Measurements from ENCODE around the gene TOM1L1. TPM values are rescaled to one million over a fixed set of nuclear protein-coding genes. Genes with fewer than 3 reads are reported as not detected.
A peak's percentile ranks its signal among the peaks of the same experiment; 100 is the strongest.

The TOM1L1 gene
- total RNA-seq, 2 donors from 2014 or later = 52.8 to 81.3 TPM

DNA sequence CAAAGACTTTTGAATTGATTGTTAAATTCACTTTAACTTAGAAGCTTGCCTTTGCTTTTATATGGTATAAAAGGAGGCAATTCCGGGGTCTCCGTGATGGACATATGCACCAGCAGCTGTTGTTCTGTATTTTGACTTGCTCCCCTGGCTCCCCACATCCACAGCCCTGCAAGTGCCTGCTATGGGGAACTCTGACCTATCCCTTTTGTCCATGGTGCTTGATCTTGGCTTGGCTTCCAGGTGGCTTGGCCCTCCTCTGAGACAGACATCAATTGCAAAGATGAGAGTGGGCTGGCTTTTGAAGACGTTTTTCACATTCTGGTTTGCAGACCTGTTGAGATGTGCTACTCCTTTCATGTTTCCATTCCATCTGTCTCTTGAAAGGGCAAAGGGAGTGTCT is 26.9 kb downstream of the TOM1L1 start:
- WGBS = 89% methylated on average over 3 of the region's 3 CpGs
- intact Hi-C loops (cut with DNase I) = no loop called here
- H3K36me3 ChIP-seq = no peaks in the 10 kb centered on the region
- no peaks in the 10 kb centered on the region for H3K4me1 ChIP-seq (replicated peaks)
- H3K27me3 ChIP-seq (replicated peaks; ENCODE audit: insufficient read depth) = no peaks in the 10 kb centered on the region
- DNase-seq (ENCODE audit: low spot score) = no peak
- no peak for TF ChIP-seq POLR2A (IDR thresholded peaks at IDR 0.05)
- TF ChIP-seq, protein P1, sequence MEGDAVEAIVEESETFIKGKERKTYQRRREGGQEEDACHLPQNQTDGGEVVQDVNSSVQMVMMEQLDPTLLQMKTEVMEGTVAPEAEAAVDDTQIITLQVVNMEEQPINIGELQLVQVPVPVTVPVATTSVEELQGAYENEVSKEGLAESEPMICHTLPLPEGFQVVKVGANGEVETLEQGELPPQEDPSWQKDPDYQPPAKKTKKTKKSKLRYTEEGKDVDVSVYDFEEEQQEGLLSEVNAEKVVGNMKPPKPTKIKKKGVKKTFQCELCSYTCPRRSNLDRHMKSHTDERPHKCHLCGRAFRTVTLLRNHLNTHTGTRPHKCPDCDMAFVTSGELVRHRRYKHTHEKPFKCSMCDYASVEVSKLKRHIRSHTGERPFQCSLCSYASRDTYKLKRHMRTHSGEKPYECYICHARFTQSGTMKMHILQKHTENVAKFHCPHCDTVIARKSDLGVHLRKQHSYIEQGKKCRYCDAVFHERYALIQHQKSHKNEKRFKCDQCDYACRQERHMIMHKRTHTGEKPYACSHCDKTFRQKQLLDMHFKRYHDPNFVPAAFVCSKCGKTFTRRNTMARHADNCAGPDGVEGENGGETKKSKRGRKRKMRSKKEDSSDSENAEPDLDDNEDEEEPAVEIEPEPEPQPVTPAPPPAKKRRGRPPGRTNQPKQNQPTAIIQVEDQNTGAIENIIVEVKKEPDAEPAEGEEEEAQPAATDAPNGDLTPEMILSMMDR (IDR thresholded peaks at IDR 0.05) = no peak
- no peak for TF ChIP-seq POLR2AphosphoS5 (IDR thresholded peaks at IDR 0.05)
- H3K27ac ChIP-seq = no peak overlapping the region
- H3K9me3 ChIP-seq = no peaks in the 10 kb centered on the region
- H3K4me3 ChIP-seq = no peak overlapping the region

DNA sequence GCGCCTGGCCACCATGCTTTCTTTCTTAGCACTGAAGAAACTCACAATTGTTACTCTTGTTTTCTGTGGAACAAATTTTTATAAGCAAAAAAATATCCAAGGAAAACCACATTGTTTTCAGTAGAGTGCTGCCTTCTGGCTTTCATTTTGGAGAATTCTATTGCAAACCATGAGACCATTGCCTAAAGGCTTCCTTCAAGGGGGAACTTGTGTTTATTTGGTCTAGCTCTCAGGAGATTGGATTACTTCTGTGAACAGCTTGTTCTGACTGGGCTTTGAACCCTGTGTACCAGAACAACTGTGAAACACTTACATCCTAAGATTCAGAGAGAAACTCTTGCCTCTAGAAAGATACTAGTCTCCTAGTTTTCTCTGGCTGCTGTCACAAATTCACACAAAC is 32.1 kb downstream of the TOM1L1 start:
- WGBS = 100% methylated on average over 1 of the region's 1 CpG
- no peak overlapping the region for H3K27ac ChIP-seq
- intact Hi-C loops (cut with DNase I) = no loop called here
- no peak for DNase-seq (ENCODE audit: low spot score)
- H3K36me3 ChIP-seq = no peaks in the 10 kb centered on the region
- H3K27me3 ChIP-seq (replicated peaks; ENCODE audit: insufficient read depth) = no peaks in the 10 kb centered on the region
- H3K4me3 ChIP-seq = no peak overlapping the region
- no peaks in the 10 kb centered on the region for H3K9me3 ChIP-seq
- H3K4me1 ChIP-seq (replicated peaks) = no peaks in the 10 kb centered on the region
- TF ChIP-seq POLR2AphosphoS5 (IDR thresholded peaks at IDR 0.05) = peak; percentile 9
- TF ChIP-seq, protein P1 (IDR thresholded peaks at IDR 0.05) = no peak

GRCh38 chr17:54933921-54934320 is 33.3 kb downstream of the TOM1L1 start:
- no peaks in the 10 kb centered on the region for H3K4me1 ChIP-seq (replicated peaks)
- no peak overlapping the region for H3K27ac ChIP-seq
- no peak overlapping the region for H3K4me3 ChIP-seq
- 94% methylated on average over 3 of the region's 3 CpGs for WGBS
- no peaks in the 10 kb centered on the region for H3K9me3 ChIP-seq
- H3K27me3 ChIP-seq (replicated peaks; ENCODE audit: insufficient read depth) = no peaks in the 10 kb centered on the region
- no peaks in the 10 kb centered on the region for H3K36me3 ChIP-seq
- no peak for TF ChIP-seq POLR2AphosphoS5 (IDR thresholded peaks at IDR 0.05)
- no peak for TF ChIP-seq POLR2A (IDR thresholded peaks at IDR 0.05)
- TF ChIP-seq, protein P1 (IDR thresholded peaks at IDR 0.05) = no peak
- DNase-seq (ENCODE audit: low spot score) = no peak
- intact Hi-C loops (cut with DNase I) = no loop called here

- intact Hi-C loops (cut with DNase I) = no loop called here
- 90% methylated on average over 5 of the region's 5 CpGs for WGBS
- H3K36me3 ChIP-seq = no peaks in the 10 kb centered on the region
- H3K4me3 ChIP-seq = no peak overlapping the region
- no peaks in the 10 kb centered on the region for H3K4me1 ChIP-seq (replicated peaks)
- TF ChIP-seq POLR2A (IDR thresholded peaks at IDR 0.05) = no peak
- TF ChIP-seq POLR2AphosphoS5 (IDR thresholded peaks at IDR 0.05) = no peak
- TF ChIP-seq, protein P1 (IDR thresholded peaks at IDR 0.05) = no peak
- no peak overlapping the region for H3K27ac ChIP-seq
- H3K27me3 ChIP-seq (replicated peaks; ENCODE audit: insufficient read depth) = no peaks in the 10 kb centered on the region
- DNase-seq (ENCODE audit: low spot score) = no peak
- H3K9me3 ChIP-seq = no peaks in the 10 kb centered on the region
Observed at GRCh38 chr17:54935471-54935870, 34.8 kb downstream of the TOM1L1 start.

- Histone ChIP-seq H3K36me3 (no peaks in the 10 kb centered on the region), H3K27me3 (replicated peaks; ENCODE audit: insufficient read depth) (no peaks in the 10 kb centered on the region), H3K9me3 (no peaks in the 10 kb centered on the region), H3K27ac (no peak overlapping the region), H3K4me1 (replicated peaks) (no peaks in the 10 kb centered on the region), H3K4me3 (no peak overlapping the region)
- 70% methylated on average over 5 of the region's 5 CpGs for WGBS
- intact Hi-C loops (cut with DNase I) = no loop called here
- no peak for TF ChIP-seq POLR2AphosphoS5 (IDR thresholded peaks at IDR 0.05)
- TF ChIP-seq POLR2A (IDR thresholded peaks at IDR 0.05) = no peak
- TF ChIP-seq, protein P1 (IDR thresholded peaks at IDR 0.05) = no peak
- no peak for DNase-seq (ENCODE audit: low spot score)
Observed at GRCh38 chr17:54937018-54937417, 36.4 kb downstream of the TOM1L1 start.
